GM12872 (cell line): ENCODE results near the gene TMEM107.

Experiments
- CTCF ChIP-seq: IDR thresholded peaks from 3 replicates; pipeline ENCODE4 v1.5.1; 2011; ENCODE audit warnings: low read depth, mild to moderate bottlenecking, low read length, moderate library complexity; ENCODE audit not compliant: insufficient read depth

Gene TMEM107

GRCh38 chr17:8149419-8150193 lies 26.6 kb downstream of the TMEM107 start:
- no peak for TF ChIP-seq CTCF

- TF ChIP-seq CTCF: no peak
Measured at GRCh38 chr17:8148560-8148959, 27.6 kb downstream of the TMEM107 start.

GRCh38 chr17:8147805-8148404 lies 28.3 kb downstream of the TMEM107 start:
- no peak for TF ChIP-seq CTCF

- TF ChIP-seq CTCF: no peak
Measured at GRCh38 chr17:8147141-8147804, 28.9 kb downstream of the TMEM107 start.

GRCh38 chr17:8146381-8147140 lies 29.6 kb downstream of the TMEM107 start:
- TF ChIP-seq CTCF: no peak

GRCh38 chr17:8145811-8146210 lies 30.4 kb downstream of the TMEM107 start:
- no peak for TF ChIP-seq CTCF
